HCT116 (cell line): ENCODE measurements around the gene MMP26. TPM values are rescaled to one million over a fixed set of nuclear protein-coding genes. Genes with fewer than 3 reads are reported as not detected.

Experiments used
- ATAC-seq: fragments of 200-7000 bp; cut with Tn5 transposase; 2 replicates; pipeline ENCODE4 v1.9.1; 2020; ENCODE audit warnings: mild to moderate bottlenecking, moderate library complexity
- BruUV-seq: library from RNA; stranded (reverse); fragments of 400-500 nt; replicated peaks from 2 replicates; lab custom pipeline; 2021; lab: Mats Ljungman, UMichigan
- CTCF ChIA-PET: fragments of 300-600 bp; sonication (Branson Sonifier 250); formaldehyde crosslinking; loops from one replicate; lab custom pipeline; 2021; ENCODE audit warnings: antibody characterized with exemption; lab: Charles Lee
- POLR2A ChIA-PET: fragments of 300-600, 350-600 bp; sonication (Branson Sonifier 250); formaldehyde crosslinking; loops from one replicate; lab custom pipeline; 2021; ENCODE audit warnings: antibody characterized with exemption; lab: Charles Lee
- RAD21 ChIA-PET, 2 experiments: fragments of 300-600 bp; sonication (Branson Sonifier 250); formaldehyde crosslinking; loops; one replicate each; lab custom pipeline; 2023; ENCODE audit warnings: low total read pairs in 2 of 2; ENCODE audit not compliant: uncharacterized antibody in 2 of 2, unreplicated experiment in 2 of 2, low non-redundant PET in 1 of 2; lab: Charles Lee
- DNase-seq: peaks from one replicate; pipeline ENCODE4 v3.0.0-alpha.2; 2010; ENCODE audit warnings: low read depth, low spot score
- H2AFZ ChIP-seq: fragments of 200-600 bp; shearing (Covaris generic), sonication (generic); 2 replicates; pipeline ENCODE4 v1.6.1; 2017; ENCODE audit warnings: low read depth, mixed run types, mixed read lengths, antibody characterized with exemption, low read length; ENCODE audit not compliant: poor library complexity, severe bottlenecking
- H3K27ac ChIP-seq: 2 replicates; pipeline ENCODE4 v1.5.1; 2012; ENCODE audit warnings: low read depth, low read length
- H3K27me3 ChIP-seq: fragments of 200-600 bp; sonication (generic); 2 replicates; pipeline ENCODE4 v1.6.1; 2016; ENCODE audit warnings: mixed run types, low read length, mixed read lengths; ENCODE audit not compliant: insufficient read depth
- H3K36me3 ChIP-seq, 2 experiments: fragments of 200-500 bp in 1 of 2; fragments of 200-600 bp in 1 of 2; sonication (Bioruptor generic) in 1 of 2; sonication (generic) in 1 of 2; 2 replicates each; pipeline versions ENCODE4 v1.5.1 to v1.6.1; 2014 to 2016; ENCODE audit warnings: low read length in 2 of 2, inconsistent platforms in 1 of 2, mixed read lengths in 1 of 2, mixed run types in 1 of 2; ENCODE audit not compliant: insufficient read depth in 2 of 2, control insufficient read depth in 1 of 2
- H3K4me1 ChIP-seq, 2 experiments: fragments of 200-600 bp in 1 of 2; sonication (generic) in 1 of 2; 2 replicates each; pipeline versions ENCODE4 v1.5.1 to v1.6.1; 2012 to 2017; ENCODE audit warnings: low read length in 2 of 2, inconsistent platforms in 1 of 2, mild to moderate bottlenecking in 1 of 2, mixed read lengths in 1 of 2, mixed run types in 1 of 2, moderate library complexity in 1 of 2; ENCODE audit not compliant: insufficient read depth in 2 of 2, control insufficient read depth in 1 of 2
- H3K4me2 ChIP-seq: fragments of 200-600 bp; sonication (generic); 2 replicates; pipeline ENCODE4 v1.6.1; 2017; ENCODE audit warnings: mixed run types, low read length, mixed read lengths
- H3K4me3 ChIP-seq, 2 experiments: fragments of 200-600 bp in 1 of 2; sonication (generic) in 1 of 2; replicated peaks in 1 of 2; 2 replicates each; pipeline ENCODE4 v1.5.1; 2011 to 2016; ENCODE audit warnings: low read length in 2 of 2, control low read depth in 1 of 2, low read depth in 1 of 2, mild to moderate bottlenecking in 1 of 2, mixed read lengths in 1 of 2, mixed run types in 1 of 2
- H3K79me2 ChIP-seq: fragments of 200-600 bp; sonication (generic); 2 replicates; pipeline ENCODE4 v1.6.1; 2017; ENCODE audit warnings: mild to moderate bottlenecking, mixed run types, low read length, moderate library complexity, mixed read lengths; ENCODE audit not compliant: insufficient read depth
- H3K9ac ChIP-seq: fragments of 200-600 bp; sonication (generic); 2 replicates; pipeline ENCODE4 v1.6.1; 2016; ENCODE audit warnings: low read length, mixed read lengths
- H3K9me2 ChIP-seq: fragments of 200-600 bp; sonication (generic), shearing (Covaris generic); 2 replicates; pipeline ENCODE4 v1.6.1; 2017; ENCODE audit warnings: mixed run types, mild to moderate bottlenecking, moderate library complexity; ENCODE audit not compliant: insufficient read depth
- H3K9me3 ChIP-seq, 2 experiments: fragments of 200-500 bp in 1 of 2; fragments of 200-600 bp in 1 of 2; sonication (Bioruptor generic) in 1 of 2; sonication (generic) in 1 of 2; 2 replicates each; pipeline ENCODE4 v1.6.1; 2014 to 2017; ENCODE audit warnings: low read length in 2 of 2, mixed read lengths in 2 of 2, inconsistent platforms in 1 of 2, low read depth in 1 of 2, mild to moderate bottlenecking in 1 of 2, mixed run types in 1 of 2, moderate library complexity in 1 of 2; ENCODE audit not compliant: control insufficient read depth in 1 of 2, insufficient read depth in 1 of 2
- H4K20me1 ChIP-seq: fragments of 200-600 bp; sonication (generic), shearing (Covaris generic); 2 replicates; pipeline ENCODE4 v1.6.1; 2017; ENCODE audit warnings: mixed run types, mild to moderate bottlenecking, moderate library complexity; ENCODE audit not compliant: insufficient read depth
- ATF3 ChIP-seq: IDR thresholded peaks from 2 replicates; pipeline ENCODE4 v1.6.1; 2012
- CBX3 ChIP-seq: IDR thresholded peaks from 2 replicates; pipeline ENCODE4 v1.6.1; 2012; ENCODE audit warnings: low read depth
- EGR1 ChIP-seq: IDR thresholded peaks from 2 replicates; pipeline ENCODE4 v1.6.1; 2012; ENCODE audit warnings: low read depth
- ELF1 ChIP-seq: IDR thresholded peaks from 2 replicates; pipeline ENCODE4 v1.6.1; 2012; ENCODE audit warnings: low read depth, borderline replicate concordance
- EZH2 ChIP-seq: fragments of 200-600 bp; sonication (generic); IDR thresholded peaks from 2 replicates; pipeline ENCODE4 v1.6.1; 2017; ENCODE audit warnings: antibody characterized with exemption, mixed run types
- FOSL1 ChIP-seq: IDR thresholded peaks from 2 replicates; pipeline ENCODE4 v1.6.1; 2012; ENCODE audit warnings: low read depth
- JUND ChIP-seq: IDR thresholded peaks from 2 replicates; pipeline ENCODE4 v1.6.1; 2012
- MAX ChIP-seq: IDR thresholded peaks from 2 replicates; pipeline ENCODE4 v1.6.1; 2012
- POLR2A ChIP-seq: IDR thresholded peaks from 2 replicates; pipeline ENCODE4 v1.7.0; 2011; ENCODE audit warnings: borderline replicate concordance; ENCODE audit not compliant: insufficient read depth, insufficient read length; ENCODE audit errors: extremely low read depth
- RAD21 ChIP-seq: IDR thresholded peaks from 2 replicates; pipeline ENCODE4 v1.6.1; 2012; ENCODE audit warnings: low read depth, mild to moderate bottlenecking
- SIN3A ChIP-seq: IDR thresholded peaks from 2 replicates; pipeline ENCODE4 v1.6.1; 2012; ENCODE audit warnings: low read depth
- SP1 ChIP-seq: IDR thresholded peaks from 2 replicates; pipeline ENCODE4 v1.6.1; 2012; ENCODE audit warnings: low read depth
- SRF ChIP-seq: IDR thresholded peaks from 2 replicates; pipeline ENCODE4 v1.6.1; 2012; ENCODE audit warnings: low read depth
- ZFX ChIP-seq: fragments of 450-650 bp; IDR thresholded peaks from 2 replicates; pipeline ENCODE4 v1.6.1; 2017
- intact Hi-C: fragments of 100-400 bp; cut with micrococcal nuclease; formaldehyde crosslinking; loops from 2 replicates; pipeline ENCODE4 v1.10.0; 2022
- total RNA-seq: library from RNA; stranded (reverse); gene quantifications from one replicate; pipeline ENCODE4 v1.2.1, GENCODE V29; 2021; ENCODE audit not compliant: unreplicated experiment
- TF ChIP-seq, protein P1 (sequence below), 3 experiments: fragments of 200-600 bp in 1 of 3; sonication (generic) in 1 of 3; IDR thresholded peaks in 2 of 3; conservative IDR thresholded peaks in 1 of 3; 2 replicates each; pipeline ENCODE4 v1.5.1; 2012 to 2017; ENCODE audit warnings: low read depth in 2 of 3, low read length in 2 of 3, antibody characterized with exemption in 1 of 3, borderline replicate concordance in 1 of 3, control low read depth in 1 of 3, mild to moderate bottlenecking in 1 of 3, mixed read lengths in 1 of 3, mixed run types in 1 of 3, moderate library complexity in 1 of 3; ENCODE audit not compliant: insufficient read depth in 1 of 3

The MMP26 gene
- total RNA-seq, 1 experiment from 2014 or later = not detected

DNA sequence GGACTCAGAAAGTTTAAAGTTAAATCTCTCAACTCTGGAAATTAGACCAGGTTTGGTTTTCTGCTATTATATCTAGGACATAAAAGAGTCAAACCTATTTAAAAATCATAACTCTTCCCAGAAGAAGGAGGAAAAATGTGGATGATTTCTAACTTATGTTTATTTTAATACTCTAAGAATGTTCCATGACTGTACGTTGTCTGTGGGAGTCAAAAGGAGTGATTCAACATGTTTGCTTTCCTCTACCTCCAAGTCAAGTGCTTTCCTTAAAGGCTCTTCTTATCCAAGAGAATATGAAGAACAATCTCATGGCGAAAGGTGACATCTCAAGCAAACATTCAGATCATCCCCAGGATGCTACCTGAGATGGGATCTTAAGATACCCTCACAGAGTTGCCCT is 39.2 kb upstream of the MMP26 start:
- no peaks in the 10 kb centered on the region for H3K9me2 ChIP-seq
- H3K4me3 ChIP-seq = no peak overlapping the region
- ChIA-PET POLR2A (no interaction called here), CTCF (no interaction called here), RAD21 (no interaction called here)
- H3K36me3 ChIP-seq = no peaks in the 10 kb centered on the region
- ATAC-seq (no peak), DNase-seq (no peak)
- H4K20me1 ChIP-seq = no peaks in the 10 kb centered on the region
- H3K9me3 ChIP-seq = no peaks in the 10 kb centered on the region
- intact Hi-C loops = no loop called here
- no peaks in the 10 kb centered on the region for H3K79me2 ChIP-seq
- H3K4me1 ChIP-seq = no peaks in the 10 kb centered on the region
- peaks cover 57% of the 10 kb centered on the region for H3K27me3 ChIP-seq
- H3K9ac ChIP-seq = no peak overlapping the region
- TF ChIP-seq MAX (no peak), POLR2A (no peak), SRF (no peak), ZFX (no peak), CBX3 (no peak), ATF3 (no peak), SIN3A (no peak), ELF1 (no peak), EZH2 (no peak), EGR1 (no peak), SP1 (no peak), FOSL1 (no peak), JUND (no peak), RAD21 (no peak)
- TF ChIP-seq, protein P1, sequence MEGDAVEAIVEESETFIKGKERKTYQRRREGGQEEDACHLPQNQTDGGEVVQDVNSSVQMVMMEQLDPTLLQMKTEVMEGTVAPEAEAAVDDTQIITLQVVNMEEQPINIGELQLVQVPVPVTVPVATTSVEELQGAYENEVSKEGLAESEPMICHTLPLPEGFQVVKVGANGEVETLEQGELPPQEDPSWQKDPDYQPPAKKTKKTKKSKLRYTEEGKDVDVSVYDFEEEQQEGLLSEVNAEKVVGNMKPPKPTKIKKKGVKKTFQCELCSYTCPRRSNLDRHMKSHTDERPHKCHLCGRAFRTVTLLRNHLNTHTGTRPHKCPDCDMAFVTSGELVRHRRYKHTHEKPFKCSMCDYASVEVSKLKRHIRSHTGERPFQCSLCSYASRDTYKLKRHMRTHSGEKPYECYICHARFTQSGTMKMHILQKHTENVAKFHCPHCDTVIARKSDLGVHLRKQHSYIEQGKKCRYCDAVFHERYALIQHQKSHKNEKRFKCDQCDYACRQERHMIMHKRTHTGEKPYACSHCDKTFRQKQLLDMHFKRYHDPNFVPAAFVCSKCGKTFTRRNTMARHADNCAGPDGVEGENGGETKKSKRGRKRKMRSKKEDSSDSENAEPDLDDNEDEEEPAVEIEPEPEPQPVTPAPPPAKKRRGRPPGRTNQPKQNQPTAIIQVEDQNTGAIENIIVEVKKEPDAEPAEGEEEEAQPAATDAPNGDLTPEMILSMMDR (IDR thresholded peaks at IDR 0.05 in 2 of 3, conservative IDR thresholded peaks at IDR 0.05 in 1 of 3; ENCODE audit: borderline replicate concordance in 1 of 3, insufficient read depth in 1 of 3, low read depth in 2 of 3, low read length in 2 of 3) = no peak
- H3K4me2 ChIP-seq = no peak overlapping the region
- no TSS peak for BruUV-seq
- no peak overlapping the region for H2AFZ ChIP-seq
- H3K27ac ChIP-seq = no peak overlapping the region
